ENCODE data around the gene FTH1.

FTH1 gene

GRCh38 chr11:62012832-62013461 is 45.5 kb upstream of the FTH1 start:
- Histone ChIP-seq H3K36me3 (ENCODE audit: insufficient read depth, low read length) (no peaks in the 10 kb centered on the region), H3K9ac (ENCODE audit: low read depth, low read length, poor library complexity, severe bottlenecking) (no peak overlapping the region), H3K9me3 (ENCODE audit: insufficient read depth, low read depth, low read length) (no peaks in the 10 kb centered on the region), H2AFZ (ENCODE audit: low read length) (no peak overlapping the region), H3F3A (ENCODE audit: low read depth) (no peaks in the 10 kb centered on the region), H3K4me1 (ENCODE audit: insufficient read depth, low read length, poor library complexity, severe bottlenecking) (no peaks in the 10 kb centered on the region), H3K4me3 (ENCODE audit: low read length, poor library complexity, severe bottlenecking) (no peak overlapping the region), H3K4me2 (ENCODE audit: low read depth, low read length, poor library complexity, severe bottlenecking) (no peak overlapping the region), H3K27me3 (ENCODE audit: insufficient read depth, low read length, poor library complexity, severe bottlenecking) (no peaks in the 10 kb centered on the region), H4K20me1 (ENCODE audit: insufficient read depth, low read length, poor library complexity, severe bottlenecking) (no peaks in the 10 kb centered on the region), H3K9me2 (replicated peaks; ENCODE audit: low read depth, low read length) (no peaks in the 10 kb centered on the region), H3K79me2 (ENCODE audit: insufficient read depth, low read length) (no peaks in the 10 kb centered on the region)
- TF ChIP-seq CTCF (conservative IDR thresholded peaks at IDR 0.05; ENCODE audit: low read length) (no peak), EZH2phosphoT487 (IDR thresholded peaks at IDR 0.05; ENCODE audit: borderline replicate concordance) (no peak)

- Histone ChIP-seq H3F3A (ENCODE audit: low read depth) (no peaks in the 10 kb centered on the region), H3K36me3 (ENCODE audit: insufficient read depth, low read length) (no peaks in the 10 kb centered on the region), H3K9me2 (replicated peaks; ENCODE audit: low read depth, low read length) (no peaks in the 10 kb centered on the region), H3K79me2 (ENCODE audit: insufficient read depth, low read length) (no peaks in the 10 kb centered on the region), H3K4me3 (ENCODE audit: low read length, poor library complexity, severe bottlenecking) (no peak overlapping the region), H2AFZ (ENCODE audit: low read length) (no peak overlapping the region), H3K9ac (ENCODE audit: low read depth, low read length, poor library complexity, severe bottlenecking) (no peak overlapping the region), H3K9me3 (ENCODE audit: insufficient read depth, low read depth, low read length) (no peaks in the 10 kb centered on the region), H3K27me3 (ENCODE audit: insufficient read depth, low read length, poor library complexity, severe bottlenecking) (no peaks in the 10 kb centered on the region), H3K4me2 (ENCODE audit: low read depth, low read length, poor library complexity, severe bottlenecking) (no peak overlapping the region), H3K4me1 (ENCODE audit: insufficient read depth, low read length, poor library complexity, severe bottlenecking) (no peaks in the 10 kb centered on the region), H4K20me1 (ENCODE audit: insufficient read depth, low read length, poor library complexity, severe bottlenecking) (no peaks in the 10 kb centered on the region)
- TF ChIP-seq CTCF (conservative IDR thresholded peaks at IDR 0.05; ENCODE audit: low read length): no peak
- no peak for TF ChIP-seq EZH2phosphoT487 (IDR thresholded peaks at IDR 0.05; ENCODE audit: borderline replicate concordance)
These were observed 45.0 kb upstream of the FTH1 start for GRCh38 chr11:62012451-62012831.

- Histone ChIP-seq H3K4me3 (ENCODE audit: low read length, poor library complexity, severe bottlenecking) (no peak overlapping the region), H3K9me2 (replicated peaks; ENCODE audit: low read depth, low read length) (no peaks in the 10 kb centered on the region), H3K4me2 (ENCODE audit: low read depth, low read length, poor library complexity, severe bottlenecking) (no peak overlapping the region), H3K27me3 (ENCODE audit: insufficient read depth, low read length, poor library complexity, severe bottlenecking) (no peaks in the 10 kb centered on the region), H3K9ac (ENCODE audit: low read depth, low read length, poor library complexity, severe bottlenecking) (no peak overlapping the region), H4K20me1 (ENCODE audit: insufficient read depth, low read length, poor library complexity, severe bottlenecking) (no peaks in the 10 kb centered on the region), H3K36me3 (ENCODE audit: insufficient read depth, low read length) (no peaks in the 10 kb centered on the region), H3K4me1 (ENCODE audit: insufficient read depth, low read length, poor library complexity, severe bottlenecking) (no peaks in the 10 kb centered on the region), H3K79me2 (ENCODE audit: insufficient read depth, low read length) (no peaks in the 10 kb centered on the region), H3F3A (ENCODE audit: low read depth) (no peaks in the 10 kb centered on the region), H3K9me3 (ENCODE audit: insufficient read depth, low read depth, low read length) (no peaks in the 10 kb centered on the region), H2AFZ (ENCODE audit: low read length) (no peak overlapping the region)
- TF ChIP-seq EZH2phosphoT487 (IDR thresholded peaks at IDR 0.05; ENCODE audit: borderline replicate concordance) (no peak), CTCF (conservative IDR thresholded peaks at IDR 0.05; ENCODE audit: low read length) (no peak)
These were observed 44.4 kb upstream of the FTH1 start for GRCh38 chr11:62011881-62012280.

All from Loucy (cell line).